DND-41 (cell line): ENCODE results near the gene EEIG1.

Source experiments
- ATAC-seq: fragments of 200-7000 bp; cut with Tn5 transposase; 3 replicates; pipeline ENCODE4 v1.9.1; 2021; ENCODE audit warnings: low read depth; ENCODE audit not compliant: insufficient read depth
- DNase-seq: peaks from one replicate; pipeline ENCODE4 v3.0.0-alpha.2; 2020
- H2AFZ ChIP-seq: 2 replicates; pipeline ENCODE4 v1.6.0; 2012; ENCODE audit warnings: low read depth, low read length
- H3K27ac ChIP-seq: 2 replicates; pipeline ENCODE4 v1.5.1; 2012; ENCODE audit warnings: low read length, inconsistent platforms
- H3K27me3 ChIP-seq: fragments of 200-600 bp; sonication (generic); 2 replicates; pipeline ENCODE4 v1.6.0; 2012; ENCODE audit warnings: low read length, mild to moderate bottlenecking, inconsistent platforms; ENCODE audit not compliant: insufficient read depth, poor library complexity
- H3K36me3 ChIP-seq: 2 replicates; pipeline ENCODE4 v1.5.1; 2012; ENCODE audit warnings: low read length, inconsistent platforms; ENCODE audit not compliant: insufficient read depth
- H3K4me1 ChIP-seq: 2 replicates; pipeline ENCODE4 v1.5.1; 2012; ENCODE audit warnings: mild to moderate bottlenecking, low read length; ENCODE audit not compliant: insufficient read depth
- H3K4me2 ChIP-seq: 2 replicates; pipeline ENCODE4 v1.6.0; 2012; ENCODE audit warnings: mild to moderate bottlenecking, moderate library complexity, low read length, inconsistent platforms; ENCODE audit not compliant: insufficient read depth
- H3K4me3 ChIP-seq, 2 experiments: fragments of 200-600 bp in 1 of 2; shearing (Covaris generic) in 1 of 2; 2 replicates each; pipeline ENCODE4 v1.5.1; 2012 to 2016; ENCODE audit warnings: inconsistent platforms in 2 of 2, low read length in 2 of 2, mild to moderate bottlenecking in 2 of 2, low read depth in 1 of 2, moderate library complexity in 1 of 2
- H3K79me2 ChIP-seq: 2 replicates; pipeline ENCODE4 v1.6.0; 2012; ENCODE audit warnings: low read length, inconsistent platforms; ENCODE audit not compliant: insufficient read depth
- H3K9ac ChIP-seq: 2 replicates; pipeline ENCODE4 v1.6.0; 2012; ENCODE audit warnings: low read depth, mild to moderate bottlenecking, inconsistent platforms, low read length, moderate library complexity
- H3K9me3 ChIP-seq: 2 replicates; pipeline ENCODE4 v1.5.1; 2012; ENCODE audit warnings: low read length, moderate library complexity, mild to moderate bottlenecking, inconsistent platforms; ENCODE audit not compliant: insufficient read depth, severe bottlenecking
- H4K20me1 ChIP-seq: 2 replicates; pipeline ENCODE4 v1.6.0; 2012; ENCODE audit warnings: low read length; ENCODE audit not compliant: insufficient read depth
- CTCF ChIP-seq: IDR thresholded peaks from 2 replicates; pipeline ENCODE4 v1.5.1; 2012; ENCODE audit warnings: borderline replicate concordance, low read length, moderate library complexity, mild to moderate bottlenecking; ENCODE audit not compliant: poor library complexity, severe bottlenecking; ENCODE audit errors: extremely low read depth
- EZH2 ChIP-seq: IDR thresholded peaks from 3 replicates; pipeline ENCODE4 v1.6.1; 2012; ENCODE audit warnings: borderline replicate concordance, low read depth, mild to moderate bottlenecking, moderate library complexity, low read length, inconsistent platforms; ENCODE audit not compliant: severe bottlenecking

Gene EEIG1

GRCh38 chr9:127937056-127937387, 43.8 kb downstream of the EEIG1 start:
- Histone ChIP-seq H3K4me3 (peak overlapping the region; percentile 85 to 91), H3K27me3 (no peaks in the 10 kb centered on the region), H3K4me2 (peak overlapping the region; percentile 74), H3K79me2 (peaks cover 38% of the 10 kb centered on the region), H2AFZ (peak overlapping the region; percentile 83), H3K27ac (peak overlapping the region; percentile 86), H3K9ac (peak overlapping the region; percentile 74), H4K20me1 (peaks cover 32% of the 10 kb centered on the region), H3K36me3 (peaks cover 26% of the 10 kb centered on the region), H3K4me1 (peaks cover 37% of the 10 kb centered on the region), H3K9me3 (no peaks in the 10 kb centered on the region)
- TF ChIP-seq CTCF (no peak), EZH2 (no peak)
- DNase-seq (no peak), ATAC-seq (no peak)

DNA sequence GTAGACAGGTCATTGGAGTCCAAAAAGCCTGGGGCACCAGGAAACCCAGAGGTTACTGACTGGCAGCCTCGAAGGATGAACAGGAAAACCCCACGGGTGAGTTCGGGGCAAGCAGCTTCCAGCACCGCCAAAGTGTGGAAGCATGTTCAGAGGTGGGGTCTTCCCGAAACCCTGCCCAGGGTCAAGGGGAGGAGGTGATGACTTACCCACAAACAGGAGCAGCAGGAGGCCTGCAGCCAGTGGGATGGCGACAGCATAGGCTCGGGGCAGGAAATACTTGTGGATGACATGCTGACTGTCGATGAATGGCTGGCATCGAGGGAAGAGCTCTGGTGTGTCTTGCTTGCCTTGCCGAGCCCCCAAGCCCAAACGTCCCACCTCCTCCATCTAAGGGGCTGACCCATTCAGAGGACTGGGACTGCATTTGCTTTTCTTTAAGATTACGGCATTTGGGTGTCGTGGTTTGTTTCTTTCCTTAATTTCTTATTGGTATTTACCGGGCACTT, 44.4 kb downstream of the EEIG1 start:
- no peak overlapping the region for H2AFZ ChIP-seq
- peaks cover 32% of the 10 kb centered on the region for H4K20me1 ChIP-seq
- no peaks in the 10 kb centered on the region for H3K27me3 ChIP-seq
- peak overlapping the region; percentile 85 to 91; a peak in 3 of 4 replicates for H3K4me3 ChIP-seq
- H3K4me1 ChIP-seq: peaks cover 37% of the 10 kb centered on the region
- H3K9ac ChIP-seq: peak overlapping the region; percentile 74
- H3K79me2 ChIP-seq: peaks cover 38% of the 10 kb centered on the region
- peaks cover 26% of the 10 kb centered on the region for H3K36me3 ChIP-seq
- DNase-seq (no peak), ATAC-seq (no peak)
- TF ChIP-seq EZH2: no peak
- no peak for TF ChIP-seq CTCF
- H3K4me2 ChIP-seq: peak overlapping the region; percentile 74
- H3K27ac ChIP-seq: peak overlapping the region; percentile 86
- H3K9me3 ChIP-seq: no peaks in the 10 kb centered on the region

DNA sequence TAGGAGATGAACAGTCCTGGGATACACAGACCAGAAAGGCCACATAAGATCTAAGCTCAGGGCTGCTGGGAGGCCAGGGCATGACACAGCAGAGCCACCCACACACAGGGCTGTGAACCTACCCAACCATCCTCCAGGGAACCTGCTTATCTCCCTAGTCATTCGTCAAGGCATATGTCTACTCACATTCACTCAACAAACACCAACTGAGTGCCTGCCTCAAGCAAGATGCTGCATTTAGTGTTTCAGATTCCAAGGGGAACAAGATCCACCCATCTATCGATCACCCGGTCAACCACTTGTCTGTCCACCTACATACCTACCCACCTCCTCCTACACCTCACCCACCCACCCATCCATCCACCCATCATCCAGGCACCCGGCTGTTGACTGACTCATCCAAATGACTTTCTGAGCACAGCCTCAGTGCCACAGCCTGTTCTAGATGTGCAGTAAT, 45.0 kb downstream of the EEIG1 start:
- no peak for ATAC-seq
- no peaks in the 10 kb centered on the region for H3K27me3 ChIP-seq
- no peaks in the 10 kb centered on the region for H3K9me3 ChIP-seq
- H3K27ac ChIP-seq: peak overlapping the region; percentile 36; the same call in 1 of the 2 replicates
- peaks cover 32% of the 10 kb centered on the region for H4K20me1 ChIP-seq
- peaks cover 38% of the 10 kb centered on the region for H3K79me2 ChIP-seq
- H2AFZ ChIP-seq: no peak overlapping the region
- H3K4me3 ChIP-seq: peak overlapping the region in 1 of 2 experiments; percentile 91; a peak in 3 of 4 replicates
- TF ChIP-seq CTCF: no peak
- TF ChIP-seq EZH2: no peak
- H3K9ac ChIP-seq: peak overlapping the region; percentile 74
- peaks cover 26% of the 10 kb centered on the region for H3K36me3 ChIP-seq
- peak overlapping the region; percentile 74 for H3K4me2 ChIP-seq
- DNase-seq: no peak
- H3K4me1 ChIP-seq: peaks cover 37% of the 10 kb centered on the region

DNA sequence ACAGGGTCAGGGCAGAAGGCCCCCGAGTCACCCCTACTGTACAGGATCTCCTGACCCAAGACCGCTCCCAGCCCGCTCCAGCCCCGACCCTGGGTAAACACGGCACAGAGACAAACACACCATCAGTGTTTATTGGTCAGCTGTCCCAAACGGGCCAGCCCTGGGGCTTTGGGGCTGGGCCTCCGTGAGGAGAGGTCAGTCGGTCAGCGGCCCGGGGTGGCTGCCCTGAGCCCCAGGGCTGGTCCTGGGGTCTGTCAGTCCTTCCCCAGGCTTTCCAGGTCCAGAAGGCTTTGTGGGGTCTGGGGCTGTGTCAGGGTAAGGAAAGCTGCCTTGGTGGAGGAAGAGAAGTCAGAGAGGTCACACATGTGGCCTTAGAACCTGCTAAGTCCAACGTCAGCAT, 45.8 kb downstream of the EEIG1 start:
- H4K20me1 ChIP-seq: peaks cover 32% of the 10 kb centered on the region
- no peak overlapping the region; a peak in 1 of 4 replicates for H3K4me3 ChIP-seq
- no peak for TF ChIP-seq CTCF
- no peak for TF ChIP-seq EZH2
- ATAC-seq: no peak
- no peak for DNase-seq
- no peaks in the 10 kb centered on the region for H3K27me3 ChIP-seq
- no peak overlapping the region for H2AFZ ChIP-seq
- H3K4me2 ChIP-seq: peak overlapping the region; percentile 74
- peaks cover 26% of the 10 kb centered on the region for H3K36me3 ChIP-seq
- H3K79me2 ChIP-seq: peaks cover 38% of the 10 kb centered on the region
- no peaks in the 10 kb centered on the region for H3K9me3 ChIP-seq
- 0 out of 2 replicates have a peak overlapping the region, but pooled peaks have one; percentile 15 for H3K9ac ChIP-seq
- 0 out of 2 replicates have a peak overlapping the region, but pooled peaks have one; percentile 8 for H3K27ac ChIP-seq
- peaks cover 37% of the 10 kb centered on the region for H3K4me1 ChIP-seq
